GM12801 (cell line): ENCODE results near the gene SMIM32.

ENCODE experiments used
- TF ChIP-seq, protein P1 (sequence below): IDR thresholded peaks from one replicate; pipeline ENCODE4 v1.5.1; 2011; ENCODE audit warnings: control low read depth; ENCODE audit not compliant: insufficient read length; ENCODE audit errors: extremely low read depth

SMIM32 gene

DNA sequence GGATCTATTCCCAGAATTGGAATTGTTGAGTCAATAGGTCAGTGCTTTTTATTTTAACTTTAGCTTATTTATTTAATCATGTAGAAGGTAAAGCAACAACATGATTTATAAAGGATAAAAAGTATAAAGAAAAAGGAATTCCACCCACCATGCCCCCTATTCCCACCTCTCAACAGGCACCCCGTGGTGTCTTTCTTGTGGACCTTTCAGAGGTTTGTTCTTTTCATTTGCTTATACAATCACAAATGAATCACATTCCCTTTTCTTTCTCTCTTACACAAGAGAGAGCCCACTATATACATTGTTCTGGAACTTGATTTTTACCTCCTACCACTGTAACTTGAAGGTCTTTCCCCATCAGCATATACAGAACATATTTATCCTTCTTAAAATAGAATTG lies 37.2 kb upstream of the SMIM32 start:
- TF ChIP-seq, protein P1, sequence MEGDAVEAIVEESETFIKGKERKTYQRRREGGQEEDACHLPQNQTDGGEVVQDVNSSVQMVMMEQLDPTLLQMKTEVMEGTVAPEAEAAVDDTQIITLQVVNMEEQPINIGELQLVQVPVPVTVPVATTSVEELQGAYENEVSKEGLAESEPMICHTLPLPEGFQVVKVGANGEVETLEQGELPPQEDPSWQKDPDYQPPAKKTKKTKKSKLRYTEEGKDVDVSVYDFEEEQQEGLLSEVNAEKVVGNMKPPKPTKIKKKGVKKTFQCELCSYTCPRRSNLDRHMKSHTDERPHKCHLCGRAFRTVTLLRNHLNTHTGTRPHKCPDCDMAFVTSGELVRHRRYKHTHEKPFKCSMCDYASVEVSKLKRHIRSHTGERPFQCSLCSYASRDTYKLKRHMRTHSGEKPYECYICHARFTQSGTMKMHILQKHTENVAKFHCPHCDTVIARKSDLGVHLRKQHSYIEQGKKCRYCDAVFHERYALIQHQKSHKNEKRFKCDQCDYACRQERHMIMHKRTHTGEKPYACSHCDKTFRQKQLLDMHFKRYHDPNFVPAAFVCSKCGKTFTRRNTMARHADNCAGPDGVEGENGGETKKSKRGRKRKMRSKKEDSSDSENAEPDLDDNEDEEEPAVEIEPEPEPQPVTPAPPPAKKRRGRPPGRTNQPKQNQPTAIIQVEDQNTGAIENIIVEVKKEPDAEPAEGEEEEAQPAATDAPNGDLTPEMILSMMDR = no peak

DNA sequence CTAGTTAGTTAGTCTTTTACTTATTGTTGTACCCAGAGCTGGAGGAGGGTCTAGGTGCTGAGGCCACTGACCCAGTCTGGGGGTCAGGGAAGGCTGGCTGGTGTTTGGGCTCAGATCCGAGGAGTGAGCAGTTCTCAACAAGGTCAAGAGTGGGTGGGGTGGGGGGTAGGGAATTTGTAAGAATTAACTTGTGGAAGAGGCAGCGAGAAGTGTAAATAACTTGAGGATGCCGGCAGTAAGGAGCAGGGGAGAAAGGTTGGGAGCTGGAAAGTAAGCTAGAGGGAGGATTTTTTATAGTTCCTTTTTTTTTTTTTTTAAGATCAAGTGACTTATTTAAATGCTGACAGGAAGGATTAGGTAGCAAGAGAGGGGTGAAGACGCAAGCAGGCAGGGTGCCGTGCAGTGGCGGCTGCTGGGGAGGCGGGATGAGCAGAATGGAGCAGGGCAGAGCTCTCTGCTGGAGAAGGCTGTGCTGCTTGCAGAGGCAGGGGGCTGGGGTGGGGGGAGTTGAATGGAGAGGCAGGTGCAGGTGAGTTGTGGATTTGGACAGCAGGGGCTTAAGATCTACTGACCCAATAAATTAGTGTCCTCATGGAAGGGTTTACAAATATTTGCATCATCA lies 35.3 kb upstream of the SMIM32 start:
- TF ChIP-seq, protein P1 = no peak

DNA sequence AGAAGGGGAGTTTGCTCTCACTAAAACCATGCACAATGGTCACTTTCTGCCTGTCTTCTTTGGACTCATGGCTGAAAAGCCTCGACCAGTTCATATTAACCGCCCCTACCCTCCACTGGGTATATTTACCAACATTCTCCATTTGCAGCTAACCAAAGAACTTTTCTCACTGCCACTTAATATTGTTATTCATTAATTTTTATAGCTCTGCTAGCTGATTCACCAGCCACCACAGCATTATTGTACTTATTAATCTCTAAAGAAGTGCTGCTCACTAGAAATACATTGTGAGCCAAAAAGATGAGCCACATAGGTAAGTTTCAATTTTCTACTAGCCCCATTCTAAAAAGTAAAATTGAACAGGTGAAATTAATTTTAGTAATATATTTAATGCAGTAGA lies 33.4 kb upstream of the SMIM32 start:
- TF ChIP-seq, protein P1 = no peak

DNA sequence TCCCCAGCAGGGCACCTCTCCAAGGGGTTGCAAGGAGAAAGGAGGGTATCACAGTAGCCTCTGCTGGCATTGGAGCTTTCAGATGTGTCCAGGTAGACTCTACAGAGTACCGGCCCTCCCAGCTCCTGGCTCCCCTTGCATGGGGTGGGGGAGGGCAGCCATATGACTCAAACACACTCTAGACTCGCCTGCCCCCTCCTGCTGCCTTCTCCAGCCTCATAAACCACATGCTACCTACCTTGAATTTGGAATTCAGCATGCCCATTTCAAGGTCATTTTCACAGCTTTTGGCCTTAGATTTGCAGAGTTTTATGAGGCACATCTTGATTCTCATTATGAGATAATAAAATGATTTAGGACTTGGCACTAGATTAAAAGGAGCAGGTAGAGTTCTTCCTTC lies 32.8 kb upstream of the SMIM32 start:
- TF ChIP-seq, protein P1 = no peak

DNA sequence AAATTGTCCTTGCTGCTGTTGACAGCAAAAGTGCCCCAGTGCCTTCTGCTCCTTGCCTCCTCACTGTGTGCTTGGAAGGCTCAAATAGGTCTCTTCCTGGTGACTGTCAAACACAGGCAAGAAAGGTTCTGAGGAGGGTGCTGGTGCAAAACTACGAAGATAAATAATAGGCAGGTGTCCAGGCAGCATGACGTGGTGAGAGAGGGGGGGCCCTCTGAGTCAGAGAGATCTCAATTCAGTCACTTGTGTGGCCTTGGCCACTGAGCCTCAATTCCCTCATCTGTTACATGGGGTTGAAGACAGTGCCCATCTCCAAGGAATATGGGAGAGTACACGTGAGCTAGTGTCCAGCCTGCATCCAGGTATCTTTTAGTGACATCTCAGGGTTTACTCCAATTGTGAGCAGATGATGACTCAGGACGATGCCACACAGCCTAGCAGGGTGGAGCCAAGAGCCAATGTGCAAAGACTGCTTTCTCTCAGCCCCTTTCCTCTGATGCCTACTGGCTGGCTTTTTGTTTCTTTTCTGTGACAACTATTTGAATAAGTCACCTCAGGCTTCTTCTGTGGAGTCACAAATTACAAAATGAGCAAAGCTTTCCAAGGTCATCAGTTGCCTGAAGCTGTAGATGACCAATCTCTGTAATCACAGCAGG lies 29.7 kb upstream of the SMIM32 start:
- TF ChIP-seq, protein P1 = no peak

DNA sequence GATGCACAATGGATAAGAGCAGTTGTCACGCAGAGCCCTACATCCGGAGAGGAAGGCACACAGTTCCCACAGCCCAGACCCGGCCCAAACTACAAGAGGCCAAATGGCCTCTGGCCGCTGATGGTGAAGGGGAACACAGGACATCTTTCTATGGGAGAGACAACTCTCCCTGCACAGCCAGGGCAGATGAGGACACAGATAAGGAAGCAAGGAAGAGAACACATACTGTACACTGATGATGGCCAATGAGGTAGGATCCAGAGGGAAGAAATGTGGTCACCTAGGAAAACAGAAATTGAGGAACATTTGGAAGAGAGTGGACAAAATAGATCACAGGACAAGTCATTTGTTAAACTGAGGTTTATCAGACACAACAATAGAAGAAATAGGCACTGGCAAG lies 28.4 kb upstream of the SMIM32 start:
- TF ChIP-seq, protein P1 = no peak

DNA sequence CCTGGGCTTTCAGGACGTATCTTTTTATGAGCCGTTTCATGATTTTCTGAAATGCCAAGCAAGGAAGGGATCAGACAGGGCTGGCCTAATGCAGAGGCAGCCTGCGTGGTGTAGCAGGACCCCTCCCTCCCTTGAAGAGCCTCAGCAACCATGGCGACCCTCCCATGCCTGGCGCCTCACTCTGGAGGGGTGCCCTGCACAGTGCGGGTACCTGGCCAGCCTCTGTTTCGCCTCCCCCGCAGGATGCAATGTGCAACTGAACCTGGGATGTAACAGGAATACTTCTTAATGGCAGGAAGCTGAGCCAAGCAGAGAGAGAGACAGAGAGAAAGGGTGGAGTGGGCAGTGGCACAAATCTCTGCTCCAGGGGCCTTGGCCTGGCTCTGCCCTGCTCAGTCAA lies 23.3 kb upstream of the SMIM32 start:
- TF ChIP-seq, protein P1 = no peak
